ENCODE measurements around the gene MED29. TPM values are rescaled to one million over a fixed set of nuclear protein-coding genes. Genes with fewer than 3 reads are reported as not detected.

MED29 gene
- total RNA-seq, 3 donors from 2014 or later (not counting 1 experiment from before 2014, with no cell fraction given), result 37.5 to 49.1 (median 45.9) TPM

DNA sequence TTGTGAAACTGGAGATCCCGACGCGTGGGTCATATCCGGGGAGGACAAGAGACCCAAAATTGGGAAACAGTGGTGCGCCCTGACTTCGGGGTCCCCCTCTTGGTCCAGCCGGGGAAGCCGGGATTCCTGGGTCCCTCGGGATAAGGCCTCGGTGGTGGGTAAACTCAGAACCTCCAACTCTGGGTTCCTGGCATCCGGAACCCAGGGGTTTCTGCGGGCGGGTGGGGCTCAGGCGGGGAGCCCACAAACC, 16.2 kb downstream of the MED29 start:
- Mint-ChIP-seq H3K27ac (peak overlapping the region; percentile 96 to 97), H3K4me1 (peaks cover 60 to 80% of the 10 kb centered on the region in 2 donors), H3K9me3 (no peaks in the 10 kb centered on the region), H3K36me3 (peaks cover 7% of the 10 kb centered on the region), H3K4me3 (peak overlapping the region; percentile 97), H3K27me3 (ENCODE audit: low read depth in 2 of 2) (no peaks in the 10 kb centered on the region)
- DNase-seq (no peak), ATAC-seq (no peak)
- TF ChIP-seq, protein P1, sequence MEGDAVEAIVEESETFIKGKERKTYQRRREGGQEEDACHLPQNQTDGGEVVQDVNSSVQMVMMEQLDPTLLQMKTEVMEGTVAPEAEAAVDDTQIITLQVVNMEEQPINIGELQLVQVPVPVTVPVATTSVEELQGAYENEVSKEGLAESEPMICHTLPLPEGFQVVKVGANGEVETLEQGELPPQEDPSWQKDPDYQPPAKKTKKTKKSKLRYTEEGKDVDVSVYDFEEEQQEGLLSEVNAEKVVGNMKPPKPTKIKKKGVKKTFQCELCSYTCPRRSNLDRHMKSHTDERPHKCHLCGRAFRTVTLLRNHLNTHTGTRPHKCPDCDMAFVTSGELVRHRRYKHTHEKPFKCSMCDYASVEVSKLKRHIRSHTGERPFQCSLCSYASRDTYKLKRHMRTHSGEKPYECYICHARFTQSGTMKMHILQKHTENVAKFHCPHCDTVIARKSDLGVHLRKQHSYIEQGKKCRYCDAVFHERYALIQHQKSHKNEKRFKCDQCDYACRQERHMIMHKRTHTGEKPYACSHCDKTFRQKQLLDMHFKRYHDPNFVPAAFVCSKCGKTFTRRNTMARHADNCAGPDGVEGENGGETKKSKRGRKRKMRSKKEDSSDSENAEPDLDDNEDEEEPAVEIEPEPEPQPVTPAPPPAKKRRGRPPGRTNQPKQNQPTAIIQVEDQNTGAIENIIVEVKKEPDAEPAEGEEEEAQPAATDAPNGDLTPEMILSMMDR (IDR thresholded peaks at IDR 0.05), result no peak
- intact Hi-C loops (cut with micrococcal nuclease), result no loop called here
- Histone ChIP-seq H3K4me1 (ENCODE audit: control insufficient read depth, insufficient read depth, low read length) (peaks cover 75% of the 10 kb centered on the region), H3K36me3 (ENCODE audit: control insufficient read depth, insufficient read depth, low read length) (peaks cover 16% of the 10 kb centered on the region), H3K4me3 (ENCODE audit: low read length) (peak overlapping the region; percentile 92), H3K27ac (ENCODE audit: low read length) (peak overlapping the region; percentile 96), H3K27me3 (ENCODE audit: control insufficient read depth, insufficient read depth, low read length) (no peaks in the 10 kb centered on the region), H3K9me3 (ENCODE audit: control insufficient read depth, insufficient read depth, low read length) (no peaks in the 10 kb centered on the region)
- WGBS (ENCODE audit: insufficient coverage), result under 1% methylated on average over 14 of the region's 14 CpGs

DNA sequence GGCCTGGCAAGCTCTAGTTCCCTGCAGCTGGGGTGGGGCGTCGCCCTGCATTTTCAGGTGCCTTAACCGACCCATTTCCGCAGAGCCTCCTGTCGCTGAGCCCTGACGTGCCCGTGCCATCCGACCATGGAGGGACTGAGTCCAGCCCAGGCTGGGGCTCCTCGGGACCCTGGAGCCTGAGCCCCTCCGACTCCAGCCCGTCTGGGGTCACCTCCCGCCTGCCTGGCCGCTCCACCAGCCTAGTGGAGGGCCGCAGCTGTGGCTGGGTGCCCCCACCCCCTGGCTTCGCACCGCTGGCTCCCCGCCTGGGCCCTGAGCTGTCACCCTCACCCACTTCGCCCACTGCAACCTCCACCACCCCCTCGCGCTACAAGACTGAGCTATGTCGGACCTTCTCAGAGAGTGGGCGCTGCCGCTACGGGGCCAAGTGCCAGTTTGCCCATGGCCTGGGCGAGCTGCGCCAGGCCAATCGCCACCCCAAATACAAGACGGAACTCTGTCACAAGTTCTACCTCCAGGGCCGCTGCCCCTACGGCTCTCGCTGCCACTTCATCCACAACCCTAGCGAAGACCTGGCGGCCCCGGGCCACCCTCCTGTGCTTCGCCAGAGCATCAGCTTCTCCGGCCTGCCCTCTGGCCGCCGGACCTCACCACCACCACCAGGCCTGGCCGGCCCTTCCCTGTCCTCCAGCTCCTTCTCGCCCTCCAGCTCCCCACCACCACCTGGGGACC, 16.6 kb downstream of the MED29 start:
- Mint-ChIP-seq H3K27me3 (ENCODE audit: low read depth in 2 of 2) (no peaks in the 10 kb centered on the region), H3K4me3 (peak overlapping the region; percentile 97), H3K9me3 (no peaks in the 10 kb centered on the region), H3K4me1 (peaks cover 56 to 75% of the 10 kb centered on the region in 2 donors), H3K36me3 (peaks cover 7% of the 10 kb centered on the region), H3K27ac (peak overlapping the region; percentile 96 to 97)
- TF ChIP-seq, protein P1 (IDR thresholded peaks at IDR 0.05), result no peak
- intact Hi-C loops (cut with micrococcal nuclease), result no loop called here
- DNase-seq (peak; percentile 59 to 81), ATAC-seq (no peak)
- peaks cover 72% of the 10 kb centered on the region for H3K4me1 ChIP-seq (ENCODE audit: control insufficient read depth, insufficient read depth, low read length)
- H3K27me3 ChIP-seq (ENCODE audit: control insufficient read depth, insufficient read depth, low read length), result no peaks in the 10 kb centered on the region
- H3K4me3 ChIP-seq (ENCODE audit: low read length), result peak overlapping the region; percentile 92
- H3K36me3 ChIP-seq (ENCODE audit: control insufficient read depth, insufficient read depth, low read length), result peaks cover 16% of the 10 kb centered on the region
- H3K9me3 ChIP-seq (ENCODE audit: control insufficient read depth, insufficient read depth, low read length), result no peaks in the 10 kb centered on the region
- 5% methylated on average over 40 of the region's 40 CpGs for whole genome bisulfite sequencing (ENCODE audit: insufficient coverage)
- H3K27ac ChIP-seq (ENCODE audit: low read length), result peak overlapping the region; percentile 96

DNA sequence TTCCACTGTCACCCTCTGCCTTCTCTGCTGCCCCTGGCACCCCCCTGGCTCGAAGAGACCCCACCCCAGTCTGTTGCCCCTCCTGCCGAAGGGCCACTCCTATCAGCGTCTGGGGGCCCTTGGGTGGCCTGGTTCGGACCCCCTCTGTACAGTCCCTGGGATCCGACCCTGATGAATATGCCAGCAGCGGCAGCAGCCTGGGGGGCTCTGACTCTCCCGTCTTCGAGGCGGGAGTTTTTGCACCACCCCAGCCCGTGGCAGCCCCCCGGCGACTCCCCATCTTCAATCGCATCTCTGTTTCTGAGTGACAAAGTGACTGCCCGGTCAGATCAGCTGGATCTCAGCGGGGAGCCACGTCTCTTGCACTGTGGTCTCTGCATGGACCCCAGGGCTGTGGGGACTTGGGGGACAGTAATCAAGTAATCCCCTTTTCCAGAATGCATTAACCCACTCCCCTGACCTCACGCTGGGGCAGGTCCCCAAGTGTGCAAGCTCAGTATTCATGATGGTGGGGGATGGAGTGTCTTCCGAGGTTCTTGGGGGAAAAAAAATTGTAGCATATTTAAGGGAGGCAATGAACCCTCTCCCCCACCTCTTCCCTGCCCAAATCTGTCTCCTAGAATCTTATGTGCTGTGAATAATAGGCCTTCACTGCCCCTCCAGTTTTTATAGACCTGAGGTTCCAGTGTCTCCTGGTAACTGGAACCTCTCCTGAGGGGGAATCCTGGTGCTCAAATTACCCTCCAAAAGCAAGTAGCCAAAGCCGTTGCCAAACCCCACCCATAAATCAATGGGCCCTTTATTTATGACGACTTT, 17.4 kb downstream of the MED29 start:
- Mint-ChIP-seq H3K27me3 (ENCODE audit: low read depth in 2 of 2) (no peaks in the 10 kb centered on the region), H3K4me3 (peak overlapping the region; percentile 97), H3K4me1 (peaks cover 55 to 71% of the 10 kb centered on the region in 2 donors), H3K9me3 (no peaks in the 10 kb centered on the region), H3K36me3 (peaks cover 7% of the 10 kb centered on the region), H3K27ac (peak overlapping the region; percentile 96 to 97)
- Histone ChIP-seq H3K27ac (ENCODE audit: low read length) (peak overlapping the region; percentile 96), H3K9me3 (ENCODE audit: control insufficient read depth, insufficient read depth, low read length) (no peaks in the 10 kb centered on the region), H3K4me1 (ENCODE audit: control insufficient read depth, insufficient read depth, low read length) (peaks cover 69% of the 10 kb centered on the region), H3K27me3 (ENCODE audit: control insufficient read depth, insufficient read depth, low read length) (no peaks in the 10 kb centered on the region), H3K36me3 (ENCODE audit: control insufficient read depth, insufficient read depth, low read length) (peaks cover 16% of the 10 kb centered on the region), H3K4me3 (ENCODE audit: low read length) (peak overlapping the region; percentile 92)
- intact Hi-C loops (cut with micrococcal nuclease), result no loop called here
- 30% methylated on average over 16 of the region's 20 CpGs for WGBS (ENCODE audit: insufficient coverage)
- TF ChIP-seq, protein P1 (IDR thresholded peaks at IDR 0.05), result no peak
- no peak for ATAC-seq
- peak; percentile 53 to 72 for DNase-seq
